SK-N-SH treated with all-trans-retinoic acid at 6 μM for 48 hours (cell line): Measurements from ENCODE around the gene ADAMTSL3.

Source experiments
- ARNTL ChIP-seq: fragments of 450-650 bp; formaldehyde crosslinking; IDR thresholded peaks from 2 replicates; pipeline ENCODE4 v1.5.0; 2020; ENCODE audit warnings: low read depth, mild to moderate bottlenecking, moderate library complexity, borderline replicate concordance
- BACH2 ChIP-seq: fragments of 250-450 bp; sonication (Bioruptor Pico); IDR thresholded peaks from 2 replicates; pipeline ENCODE4 v1.9.0; 2021; ENCODE audit warnings: mild to moderate bottlenecking, borderline replicate concordance
- ESRRG ChIP-seq: fragments of 250-450 bp; sonication (Bioruptor Pico); IDR thresholded peaks from 2 replicates; pipeline ENCODE4 v1.6.1; 2021; ENCODE audit warnings: mild to moderate bottlenecking
- GLIS3 ChIP-seq: fragments of 250-450 bp; sonication (Bioruptor Pico); IDR thresholded peaks from 2 replicates; pipeline ENCODE4 v1.5.0; 2020; ENCODE audit warnings: mild to moderate bottlenecking, moderate library complexity
- ISL1 ChIP-seq: fragments of 250-450 bp; sonication (Bioruptor Pico); IDR thresholded peaks from 2 replicates; pipeline ENCODE4 v2.1.2; 2022; ENCODE audit warnings: mild to moderate bottlenecking, moderate library complexity
- OSR1 ChIP-seq: fragments of 250-450 bp; sonication (Bioruptor Pico); IDR thresholded peaks from 2 replicates; pipeline ENCODE4 v1.8.0; 2022; ENCODE audit warnings: moderate library complexity, mild to moderate bottlenecking, inconsistent platforms
- PPARA ChIP-seq: fragments of 250-450 bp; sonication (Bioruptor Pico); IDR thresholded peaks from 2 replicates; pipeline ENCODE4 v1.5.0; 2020; ENCODE audit warnings: mild to moderate bottlenecking, borderline replicate concordance
- RARB ChIP-seq: fragments of 250-450 bp; sonication (Bioruptor Pico); IDR thresholded peaks from 2 replicates; pipeline ENCODE4 v1.8.0; 2021; ENCODE audit warnings: mild to moderate bottlenecking, moderate library complexity
- SNAI2 ChIP-seq: fragments of 250-450 bp; sonication (Bioruptor Pico); IDR thresholded peaks from 2 replicates; pipeline ENCODE4 v1.5.0; 2020; ENCODE audit warnings: mild to moderate bottlenecking, moderate library complexity
- TCF4 ChIP-seq: fragments of 250-450 bp; sonication (Bioruptor Pico); IDR thresholded peaks from 2 replicates; pipeline ENCODE4 v1.8.0; 2021; ENCODE audit warnings: mild to moderate bottlenecking, moderate library complexity, borderline replicate concordance
- ZFP3 ChIP-seq: fragments of 250-450 bp; sonication (Bioruptor Pico); IDR thresholded peaks from 2 replicates; pipeline ENCODE4 v1.5.0; 2020; ENCODE audit warnings: mild to moderate bottlenecking, moderate library complexity
- TF ChIP-seq, protein P1 (sequence below): fragments of 250-450 bp; sonication (Bioruptor Pico); IDR thresholded peaks from 2 replicates; pipeline ENCODE4 v1.5.1; 2020; ENCODE audit warnings: low read depth, mild to moderate bottlenecking, moderate library complexity
- TF ChIP-seq, protein P2 (sequence below): fragments of 250-450 bp; sonication (Bioruptor Pico); IDR thresholded peaks from 2 replicates; pipeline ENCODE4 v1.5.0; 2020; ENCODE audit warnings: mild to moderate bottlenecking, moderate library complexity
- TF ChIP-seq, protein P3 (sequence below): fragments of 250-450 bp; sonication (Bioruptor Pico); IDR thresholded peaks from 2 replicates; pipeline ENCODE4 v1.8.0; 2021; ENCODE audit warnings: low read depth, mild to moderate bottlenecking, moderate library complexity, borderline replicate concordance

DNA sequence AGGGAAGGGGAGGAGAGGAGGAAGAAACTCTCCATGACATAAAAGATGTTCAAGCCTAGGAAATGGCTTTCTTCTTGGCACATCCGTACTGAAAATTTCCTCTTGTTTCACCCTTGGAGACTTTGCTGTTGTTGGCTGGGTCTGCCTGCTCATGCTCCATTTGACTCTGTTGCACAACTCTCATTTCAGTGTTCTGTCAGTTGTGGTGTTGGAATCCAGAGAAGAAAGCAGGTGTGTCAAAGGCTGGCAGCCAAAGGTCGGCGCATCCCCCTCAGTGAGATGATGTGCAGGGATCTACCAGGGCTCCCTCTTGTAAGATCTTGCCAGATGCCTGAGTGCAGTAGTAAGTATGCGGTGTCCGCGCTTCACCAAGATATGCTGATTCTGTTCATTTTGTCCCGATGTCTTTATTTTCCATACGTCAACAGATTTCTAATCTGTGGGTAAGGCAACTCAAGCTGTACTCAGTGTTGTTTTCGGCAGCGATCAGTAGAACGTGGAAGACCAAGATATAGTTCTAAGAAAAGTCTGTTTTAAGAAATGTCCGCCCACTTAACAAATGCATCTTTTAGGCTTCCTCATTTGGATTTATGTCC is 316.5 kb downstream of the ADAMTSL3 start:
- TF ChIP-seq GLIS3 (CRISPR knock-in tag) (no peak), ISL1 (no peak), OSR1 (CRISPR knock-in tag) (no peak), RARB (CRISPR knock-in tag) (no peak), PPARA (no peak), BACH2 (CRISPR knock-in tag) (no peak), TCF4 (CRISPR knock-in tag) (no peak), SNAI2 (no peak), ZFP3 (CRISPR knock-in tag) (no peak), ESRRG (no peak), ARNTL (CRISPR knock-in tag) (no peak)
- TF ChIP-seq, protein P1, sequence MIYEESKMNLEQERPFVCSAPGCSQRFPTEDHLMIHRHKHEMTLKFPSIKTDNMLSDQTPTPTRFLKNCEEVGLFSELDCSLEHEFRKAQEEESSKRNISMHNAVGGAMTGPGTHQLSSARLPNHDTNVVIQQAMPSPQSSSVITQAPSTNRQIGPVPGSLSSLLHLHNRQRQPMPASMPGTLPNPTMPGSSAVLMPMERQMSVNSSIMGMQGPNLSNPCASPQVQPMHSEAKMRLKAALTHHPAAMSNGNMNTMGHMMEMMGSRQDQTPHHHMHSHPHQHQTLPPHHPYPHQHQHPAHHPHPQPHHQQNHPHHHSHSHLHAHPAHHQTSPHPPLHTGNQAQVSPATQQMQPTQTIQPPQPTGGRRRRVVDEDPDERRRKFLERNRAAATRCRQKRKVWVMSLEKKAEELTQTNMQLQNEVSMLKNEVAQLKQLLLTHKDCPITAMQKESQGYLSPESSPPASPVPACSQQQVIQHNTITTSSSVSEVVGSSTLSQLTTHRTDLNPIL, result no peak
- TF ChIP-seq, protein P2, sequence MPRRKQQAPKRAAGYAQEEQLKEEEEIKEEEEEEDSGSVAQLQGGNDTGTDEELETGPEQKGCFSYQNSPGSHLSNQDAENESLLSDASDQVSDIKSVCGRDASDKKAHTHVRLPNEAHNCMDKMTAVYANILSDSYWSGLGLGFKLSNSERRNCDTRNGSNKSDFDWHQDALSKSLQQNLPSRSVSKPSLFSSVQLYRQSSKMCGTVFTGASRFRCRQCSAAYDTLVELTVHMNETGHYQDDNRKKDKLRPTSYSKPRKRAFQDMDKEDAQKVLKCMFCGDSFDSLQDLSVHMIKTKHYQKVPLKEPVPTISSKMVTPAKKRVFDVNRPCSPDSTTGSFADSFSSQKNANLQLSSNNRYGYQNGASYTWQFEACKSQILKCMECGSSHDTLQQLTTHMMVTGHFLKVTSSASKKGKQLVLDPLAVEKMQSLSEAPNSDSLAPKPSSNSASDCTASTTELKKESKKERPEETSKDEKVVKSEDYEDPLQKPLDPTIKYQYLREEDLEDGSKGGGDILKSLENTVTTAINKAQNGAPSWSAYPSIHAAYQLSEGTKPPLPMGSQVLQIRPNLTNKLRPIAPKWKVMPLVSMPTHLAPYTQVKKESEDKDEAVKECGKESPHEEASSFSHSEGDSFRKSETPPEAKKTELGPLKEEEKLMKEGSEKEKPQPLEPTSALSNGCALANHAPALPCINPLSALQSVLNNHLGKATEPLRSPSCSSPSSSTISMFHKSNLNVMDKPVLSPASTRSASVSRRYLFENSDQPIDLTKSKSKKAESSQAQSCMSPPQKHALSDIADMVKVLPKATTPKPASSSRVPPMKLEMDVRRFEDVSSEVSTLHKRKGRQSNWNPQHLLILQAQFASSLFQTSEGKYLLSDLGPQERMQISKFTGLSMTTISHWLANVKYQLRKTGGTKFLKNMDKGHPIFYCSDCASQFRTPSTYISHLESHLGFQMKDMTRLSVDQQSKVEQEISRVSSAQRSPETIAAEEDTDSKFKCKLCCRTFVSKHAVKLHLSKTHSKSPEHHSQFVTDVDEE (CRISPR knock-in tag), result no peak
- TF ChIP-seq, protein P3, sequence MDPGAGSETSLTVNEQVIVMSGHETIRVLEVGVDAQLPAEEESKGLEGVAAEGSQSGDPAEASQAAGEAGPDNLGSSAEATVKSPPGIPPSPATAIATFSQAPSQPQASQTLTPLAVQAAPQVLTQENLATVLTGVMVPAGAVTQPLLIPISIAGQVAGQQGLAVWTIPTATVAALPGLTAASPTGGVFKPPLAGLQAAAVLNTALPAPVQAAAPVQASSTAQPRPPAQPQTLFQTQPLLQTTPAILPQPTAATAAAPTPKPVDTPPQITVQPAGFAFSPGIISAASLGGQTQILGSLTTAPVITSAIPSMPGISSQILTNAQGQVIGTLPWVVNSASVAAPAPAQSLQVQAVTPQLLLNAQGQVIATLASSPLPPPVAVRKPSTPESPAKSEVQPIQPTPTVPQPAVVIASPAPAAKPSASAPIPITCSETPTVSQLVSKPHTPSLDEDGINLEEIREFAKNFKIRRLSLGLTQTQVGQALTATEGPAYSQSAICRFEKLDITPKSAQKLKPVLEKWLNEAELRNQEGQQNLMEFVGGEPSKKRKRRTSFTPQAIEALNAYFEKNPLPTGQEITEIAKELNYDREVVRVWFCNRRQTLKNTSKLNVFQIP (CRISPR knock-in tag), result no peak
